Epithelial cell of umbilical artery (primary cell): ENCODE data around the gene MEN1. TPM values are rescaled to one million over a fixed set of nuclear protein-coding genes. Genes with fewer than 3 reads are reported as not detected.

Experiments
- total RNA-seq: library from RNA; depleted of rRNA; stranded (reverse); fragments of >200 nt; gene quantifications from 2 replicates; pipeline ENCODE4 v1.2.3, GENCODE V29; 2014

Gene MEN1
- total RNA-seq = 13.0 and 13.1 TPM in 2 replicates

GRCh38 chr11:64810271-64810890 is at the start of gene MEN1:
TSS of gene MEN1 (minus strand) at chr11:64810551. CDS start at chr11:64810109, 442 bp downstream.

DNA sequence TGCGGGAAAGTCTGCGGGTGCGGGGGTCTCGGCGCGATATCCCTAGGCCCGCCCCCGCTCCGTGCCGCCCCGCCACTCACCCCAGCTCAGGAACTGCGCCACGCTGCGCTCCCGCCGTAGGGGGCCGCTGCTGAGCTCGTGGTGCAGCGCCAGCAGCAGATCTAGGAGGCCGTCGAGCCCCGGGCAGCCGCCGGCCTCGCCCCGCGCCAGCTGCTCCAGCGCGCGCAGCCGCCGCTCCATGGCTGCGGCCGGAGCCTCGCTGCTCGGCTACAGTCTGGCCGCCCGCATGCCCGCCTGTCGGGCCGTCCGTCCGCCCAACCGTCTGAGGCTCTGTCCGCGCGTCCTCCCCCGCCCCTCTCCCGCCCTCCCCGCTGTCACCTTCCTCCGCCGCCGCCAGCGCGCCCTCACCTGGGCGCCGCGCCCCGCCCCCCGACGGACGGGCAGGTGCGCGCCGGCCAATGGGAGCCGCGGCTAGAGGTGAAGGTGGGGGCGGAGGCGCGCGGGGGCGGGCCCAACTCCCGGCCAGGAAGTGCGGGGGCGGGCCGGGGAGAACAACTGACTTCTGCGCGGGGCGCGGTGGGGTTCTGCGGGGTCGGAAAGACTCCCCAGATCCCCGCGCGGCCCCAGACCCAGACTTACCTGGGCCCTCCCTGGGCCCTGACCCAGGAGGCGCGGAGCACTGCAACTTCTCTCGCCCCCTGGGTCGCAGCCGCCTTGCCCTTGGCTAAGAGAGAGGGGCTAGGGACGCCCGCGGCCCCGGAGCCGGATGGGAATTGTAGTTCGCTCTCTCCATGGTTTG is 34.2 kb upstream of the MEN1 start, which contains the start of gene CDC42BPG:
Gene CDC42BPG (minus strand): TSS at position 324 of the 799 bp plus-strand sequence. CDS start 84 bp downstream, at position 240.

GRCh38 chr11:64803158-64803845 is 7.0 kb downstream of the MEN1 start, which contains the start of gene MAP4K2:
TSS of gene MAP4K2 (minus strand) at chr11:64803214. CDS start at chr11:64803149, 65 bp downstream.

DNA sequence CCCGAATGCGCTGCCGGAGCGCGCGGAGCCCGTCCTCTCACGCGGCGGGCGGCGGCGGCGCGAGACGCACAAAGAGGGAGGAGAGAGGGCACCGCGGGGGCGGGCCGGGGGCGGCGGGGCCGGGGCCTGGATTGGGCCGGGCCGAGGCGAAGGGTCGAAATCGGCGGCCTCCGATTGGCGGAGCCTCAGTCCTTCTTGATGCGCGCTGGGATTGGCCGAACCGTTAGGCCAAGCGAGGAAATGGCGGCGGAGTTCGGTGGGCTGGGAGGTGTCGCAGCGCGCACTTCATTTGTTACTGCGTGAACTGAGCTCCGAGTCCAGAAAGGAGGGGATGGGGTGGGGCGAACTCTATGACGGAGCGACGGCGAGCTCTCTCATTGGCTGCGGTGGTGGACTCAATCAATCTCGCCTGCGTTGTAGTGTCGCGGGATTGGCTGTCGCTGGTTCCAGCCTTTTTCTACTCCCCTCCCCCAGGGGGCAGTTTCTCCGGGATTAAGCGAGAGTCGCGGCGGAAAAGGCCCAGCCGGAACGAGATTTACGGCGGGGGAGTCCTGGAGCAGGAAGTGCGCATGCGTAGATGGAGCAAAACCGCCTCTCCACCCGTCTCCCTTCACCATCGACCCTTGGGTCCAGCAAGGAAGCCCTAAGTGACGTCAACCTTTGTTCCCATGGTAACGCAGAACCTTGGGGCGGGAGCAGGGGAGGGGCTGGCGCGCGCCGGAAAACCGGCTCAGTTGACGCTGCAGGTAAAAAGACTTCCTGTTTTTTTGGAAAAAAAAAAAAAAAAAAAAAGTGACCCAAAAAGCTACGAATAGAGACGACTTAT is 31.7 kb downstream of the MEN1 start, which contains the start of gene SF1:
Gene SF1 (minus strand): TSS at position 70 of the 826 bp plus-strand sequence. CDS start 150 bp downstream, outside the sequence.

GRCh38 chr11:64759722-64760719 is 50.3 kb downstream of the MEN1 start, which contains the start of gene PYGM:
TSS of gene PYGM (minus strand) at chr11:64759974. CDS start at chr11:64759898, 76 bp downstream.

Other genes starting within 250 kb of the MEN1 start
- gene SLC22A12, start 219.3 kb downstream of the MEN1 start, total RNA-seq = not detected in 2 replicates
- 1.1 TPM in 1 of 2 replicates, not detected in the other for gene NRXN2, start 87.4 kb downstream of the MEN1 start, total RNA-seq
- gene RASGRP2, start 66.4 kb downstream of the MEN1 start, total RNA-seq = 0.46 and 1.6 TPM in 2 replicates
- under 0.01 and 0.46 TPM in 2 replicates for gene PYGM, start 50.6 kb downstream of the MEN1 start, total RNA-seq
- gene SF1, start 32.0 kb downstream of the MEN1 start, total RNA-seq = 65.6 and 72.6 TPM in 2 replicates
- 37.7 and 44.1 TPM in 2 replicates for gene MAP4K2, start 7.3 kb downstream of the MEN1 start, total RNA-seq
- 0.15 and 0.32 TPM in 2 replicates for gene CDC42BPG, start 34.1 kb upstream of the MEN1 start, total RNA-seq
- 62.9 and 73.1 TPM in 2 replicates for gene EHD1, start 68.1 kb upstream of the MEN1 start, total RNA-seq
- 7.5 and 11.7 TPM in 2 replicates for gene ATG2A, start 106.7 kb upstream of the MEN1 start, total RNA-seq
- gene PPP2R5B, start 114.1 kb upstream of the MEN1 start, total RNA-seq = 7.8 and 7.9 TPM in 2 replicates
- gene GPHA2, start 125.3 kb upstream of the MEN1 start, total RNA-seq = not detected in 2 replicates
- not detected in 2 replicates for gene MAJIN, start 161.6 kb upstream of the MEN1 start, total RNA-seq
- gene BATF2, start 186.4 kb upstream of the MEN1 start, total RNA-seq = 0.65 and 12.3 TPM in 2 replicates
- gene ARL2, start 203.6 kb upstream of the MEN1 start, total RNA-seq = 113 and 137 TPM in 2 replicates
- gene SNX15, start 216.9 kb upstream of the MEN1 start, total RNA-seq = 8.1 and 8.5 TPM in 2 replicates
- gene SAC3D1, start 230.7 kb upstream of the MEN1 start, total RNA-seq = 9.4 and 13.7 TPM in 2 replicates
- gene NAALADL1, start 248.0 kb upstream of the MEN1 start, total RNA-seq = 5.5 and 9.7 TPM in 2 replicates